WTC11 (cell line): ENCODE data around the gene ITLN2. TPM values are rescaled to one million over a fixed set of nuclear protein-coding genes. Genes with fewer than 3 reads are reported as not detected.

Experiments used
- ATAC-seq: fragments of 200-7000 bp; cut with Tn5 transposase; 2 replicates; pipeline ENCODE4 v1.10.0; 2021; ENCODE audit warnings: mild to moderate bottlenecking, moderate library complexity
- CTCF ChIA-PET: fragments of 300-600 bp; sonication (Branson Sonifier 250); formaldehyde crosslinking; loops from one replicate; lab custom pipeline; 2021; ENCODE audit warnings: antibody characterized with exemption; lab: Charles Lee
- POLR2A ChIA-PET: fragments of 350-600 bp; sonication (Branson Sonifier 250); formaldehyde crosslinking; loops from one replicate; lab custom pipeline; 2021; ENCODE audit warnings: antibody characterized with exemption; lab: Charles Lee
- DNase-seq: peaks from one replicate; pipeline ENCODE4 v3.0.0; 2021; ENCODE audit warnings: low spot score
- H3K27ac Mint-ChIP-seq: 2 replicates; pipeline ENCODE4 v1.8.0; 2021; ENCODE audit warnings: mixed read lengths
- H3K27me3 Mint-ChIP-seq: 2 replicates; pipeline ENCODE4 v1.8.0; 2021; ENCODE audit warnings: low read depth, mild to moderate bottlenecking, moderate library complexity, mixed read lengths
- H3K36me3 Mint-ChIP-seq: 2 replicates; pipeline ENCODE4 v1.8.0; 2021; ENCODE audit warnings: mixed read lengths
- H3K4me1 Mint-ChIP-seq: 2 replicates; pipeline ENCODE4 v1.8.0; 2022; ENCODE audit warnings: mixed read lengths
- H3K4me3 Mint-ChIP-seq: 2 replicates; pipeline ENCODE4 v1.8.0; 2021; ENCODE audit warnings: mild to moderate bottlenecking, moderate library complexity, mixed read lengths
- H3K9me3 Mint-ChIP-seq: 2 replicates; pipeline ENCODE4 v1.8.0; 2021; ENCODE audit warnings: mixed read lengths
- E2F4 ChIP-seq: sonication (generic); formaldehyde crosslinking; IDR thresholded peaks from 2 replicates; pipeline ENCODE4 v1.8.1; 2022; ENCODE audit warnings: low read depth, mild to moderate bottlenecking, moderate library complexity, missing genetic modification reagents, borderline replicate concordance
- EMX1 ChIP-seq: fragments of 250-450 bp; sonication (Bioruptor Pico); IDR thresholded peaks from 2 replicates; pipeline ENCODE4 v1.8.0; 2021; ENCODE audit warnings: mild to moderate bottlenecking
- GRHL2 ChIP-seq: fragments of 250-450 bp; sonication (Bioruptor Pico); IDR thresholded peaks from 2 replicates; pipeline ENCODE4 v1.8.0; 2022; ENCODE audit warnings: mild to moderate bottlenecking, moderate library complexity; ENCODE audit not compliant: insufficient replicate concordance, severe bottlenecking
- PRRX2 ChIP-seq: fragments of 250-450 bp; sonication (Bioruptor Pico); IDR thresholded peaks from 2 replicates; pipeline ENCODE4 v1.8.0; 2021; ENCODE audit warnings: mild to moderate bottlenecking
- SMAD4 ChIP-seq: sonication (generic); formaldehyde crosslinking; IDR thresholded peaks from 2 replicates; pipeline ENCODE4 v1.8.0; 2022; ENCODE audit warnings: mild to moderate bottlenecking, missing genetic modification reagents
- TP53 ChIP-seq: sonication (generic); formaldehyde crosslinking; IDR thresholded peaks from 2 replicates; pipeline ENCODE4 v1.8.1; 2023; ENCODE audit warnings: mild to moderate bottlenecking, missing genetic modification reagents
- ZNF425 ChIP-seq: fragments of 250-450 bp; sonication (Bioruptor Pico); conservative IDR thresholded peaks from 2 replicates; pipeline ENCODE4 v1.9.0; 2021; ENCODE audit warnings: mild to moderate bottlenecking
- total RNA-seq: library from RNA; stranded (reverse); gene quantifications from 3 replicates; pipeline ENCODE4 v1.2.3, GENCODE V29; 2021
- TF ChIP-seq, protein P1 (sequence below): sonication (generic); formaldehyde crosslinking; IDR thresholded peaks from 2 replicates; pipeline ENCODE4 v1.8.1; 2023; ENCODE audit warnings: mild to moderate bottlenecking, missing genetic modification reagents
- TF ChIP-seq, protein P2 (sequence below): sonication (generic); formaldehyde crosslinking; IDR thresholded peaks from 2 replicates; pipeline ENCODE4 v1.8.0; 2022; ENCODE audit warnings: mild to moderate bottlenecking, missing genetic modification reagents
- TF ChIP-seq, protein P3 (sequence below): fragments of 250-450 bp; sonication (Bioruptor Pico); IDR thresholded peaks from 2 replicates; pipeline ENCODE4 v1.9.0; 2021; ENCODE audit warnings: mild to moderate bottlenecking, borderline replicate concordance
- TF ChIP-seq, protein P4 (sequence below): sonication (generic); formaldehyde crosslinking; IDR thresholded peaks from 2 replicates; pipeline ENCODE4 v1.8.1; 2022; ENCODE audit warnings: mild to moderate bottlenecking, moderate library complexity, missing genetic modification reagents
- TF ChIP-seq, protein P5 (sequence below): sonication (generic); formaldehyde crosslinking; IDR thresholded peaks from 2 replicates; pipeline ENCODE4 v1.8.1; 2023; ENCODE audit warnings: mild to moderate bottlenecking, missing genetic modification reagents
- TF ChIP-seq, protein P6 (sequence below): fragments of 200-600 bp; IDR thresholded peaks from 2 replicates; pipeline ENCODE4 v1.8.0; 2022; ENCODE audit warnings: antibody characterized with exemption

ITLN2 gene
- total RNA-seq, 1 experiment from 2014 or later: 5.9 TPM

GRCh38 chr1:160975026-160975425, 20.4 kb upstream of the ITLN2 start (continued):
- TF ChIP-seq EMX1 (CRISPR knock-in tag) (no peak), E2F4 (CRISPR knock-in tag) (no peak), ZNF425 (no peak), TP53 (CRISPR knock-in tag) (no peak)
- TF ChIP-seq, protein P1, sequence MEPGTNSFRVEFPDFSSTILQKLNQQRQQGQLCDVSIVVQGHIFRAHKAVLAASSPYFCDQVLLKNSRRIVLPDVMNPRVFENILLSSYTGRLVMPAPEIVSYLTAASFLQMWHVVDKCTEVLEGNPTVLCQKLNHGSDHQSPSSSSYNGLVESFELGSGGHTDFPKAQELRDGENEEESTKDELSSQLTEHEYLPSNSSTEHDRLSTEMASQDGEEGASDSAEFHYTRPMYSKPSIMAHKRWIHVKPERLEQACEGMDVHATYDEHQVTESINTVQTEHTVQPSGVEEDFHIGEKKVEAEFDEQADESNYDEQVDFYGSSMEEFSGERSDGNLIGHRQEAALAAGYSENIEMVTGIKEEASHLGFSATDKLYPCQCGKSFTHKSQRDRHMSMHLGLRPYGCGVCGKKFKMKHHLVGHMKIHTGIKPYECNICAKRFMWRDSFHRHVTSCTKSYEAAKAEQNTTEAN (CRISPR knock-in tag): no peak
- TF ChIP-seq, protein P2, sequence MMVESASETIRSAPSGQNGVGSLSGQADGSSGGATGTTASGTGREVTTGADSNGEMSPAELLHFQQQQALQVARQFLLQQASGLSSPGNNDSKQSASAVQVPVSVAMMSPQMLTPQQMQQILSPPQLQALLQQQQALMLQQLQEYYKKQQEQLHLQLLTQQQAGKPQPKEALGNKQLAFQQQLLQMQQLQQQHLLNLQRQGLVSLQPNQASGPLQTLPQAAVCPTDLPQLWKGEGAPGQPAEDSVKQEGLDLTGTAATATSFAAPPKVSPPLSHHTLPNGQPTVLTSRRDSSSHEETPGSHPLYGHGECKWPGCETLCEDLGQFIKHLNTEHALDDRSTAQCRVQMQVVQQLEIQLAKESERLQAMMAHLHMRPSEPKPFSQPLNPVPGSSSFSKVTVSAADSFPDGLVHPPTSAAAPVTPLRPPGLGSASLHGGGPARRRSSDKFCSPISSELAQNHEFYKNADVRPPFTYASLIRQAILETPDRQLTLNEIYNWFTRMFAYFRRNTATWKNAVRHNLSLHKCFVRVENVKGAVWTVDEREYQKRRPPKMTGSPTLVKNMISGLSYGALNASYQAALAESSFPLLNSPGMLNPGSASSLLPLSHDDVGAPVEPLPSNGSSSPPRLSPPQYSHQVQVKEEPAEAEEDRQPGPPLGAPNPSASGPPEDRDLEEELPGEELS (CRISPR knock-in tag): no peak
- TF ChIP-seq, protein P3, sequence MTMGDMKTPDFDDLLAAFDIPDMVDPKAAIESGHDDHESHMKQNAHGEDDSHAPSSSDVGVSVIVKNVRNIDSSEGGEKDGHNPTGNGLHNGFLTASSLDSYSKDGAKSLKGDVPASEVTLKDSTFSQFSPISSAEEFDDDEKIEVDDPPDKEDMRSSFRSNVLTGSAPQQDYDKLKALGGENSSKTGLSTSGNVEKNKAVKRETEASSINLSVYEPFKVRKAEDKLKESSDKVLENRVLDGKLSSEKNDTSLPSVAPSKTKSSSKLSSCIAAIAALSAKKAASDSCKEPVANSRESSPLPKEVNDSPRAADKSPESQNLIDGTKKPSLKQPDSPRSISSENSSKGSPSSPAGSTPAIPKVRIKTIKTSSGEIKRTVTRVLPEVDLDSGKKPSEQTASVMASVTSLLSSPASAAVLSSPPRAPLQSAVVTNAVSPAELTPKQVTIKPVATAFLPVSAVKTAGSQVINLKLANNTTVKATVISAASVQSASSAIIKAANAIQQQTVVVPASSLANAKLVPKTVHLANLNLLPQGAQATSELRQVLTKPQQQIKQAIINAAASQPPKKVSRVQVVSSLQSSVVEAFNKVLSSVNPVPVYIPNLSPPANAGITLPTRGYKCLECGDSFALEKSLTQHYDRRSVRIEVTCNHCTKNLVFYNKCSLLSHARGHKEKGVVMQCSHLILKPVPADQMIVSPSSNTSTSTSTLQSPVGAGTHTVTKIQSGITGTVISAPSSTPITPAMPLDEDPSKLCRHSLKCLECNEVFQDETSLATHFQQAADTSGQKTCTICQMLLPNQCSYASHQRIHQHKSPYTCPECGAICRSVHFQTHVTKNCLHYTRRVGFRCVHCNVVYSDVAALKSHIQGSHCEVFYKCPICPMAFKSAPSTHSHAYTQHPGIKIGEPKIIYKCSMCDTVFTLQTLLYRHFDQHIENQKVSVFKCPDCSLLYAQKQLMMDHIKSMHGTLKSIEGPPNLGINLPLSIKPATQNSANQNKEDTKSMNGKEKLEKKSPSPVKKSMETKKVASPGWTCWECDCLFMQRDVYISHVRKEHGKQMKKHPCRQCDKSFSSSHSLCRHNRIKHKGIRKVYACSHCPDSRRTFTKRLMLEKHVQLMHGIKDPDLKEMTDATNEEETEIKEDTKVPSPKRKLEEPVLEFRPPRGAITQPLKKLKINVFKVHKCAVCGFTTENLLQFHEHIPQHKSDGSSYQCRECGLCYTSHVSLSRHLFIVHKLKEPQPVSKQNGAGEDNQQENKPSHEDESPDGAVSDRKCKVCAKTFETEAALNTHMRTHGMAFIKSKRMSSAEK (CRISPR knock-in tag): no peak
- TF ChIP-seq, protein P4, sequence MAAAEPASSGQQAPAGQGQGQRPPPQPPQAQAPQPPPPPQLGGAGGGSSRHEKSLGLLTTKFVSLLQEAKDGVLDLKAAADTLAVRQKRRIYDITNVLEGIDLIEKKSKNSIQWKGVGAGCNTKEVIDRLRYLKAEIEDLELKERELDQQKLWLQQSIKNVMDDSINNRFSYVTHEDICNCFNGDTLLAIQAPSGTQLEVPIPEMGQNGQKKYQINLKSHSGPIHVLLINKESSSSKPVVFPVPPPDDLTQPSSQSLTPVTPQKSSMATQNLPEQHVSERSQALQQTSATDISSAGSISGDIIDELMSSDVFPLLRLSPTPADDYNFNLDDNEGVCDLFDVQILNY (CRISPR knock-in tag): no peak

DNA sequence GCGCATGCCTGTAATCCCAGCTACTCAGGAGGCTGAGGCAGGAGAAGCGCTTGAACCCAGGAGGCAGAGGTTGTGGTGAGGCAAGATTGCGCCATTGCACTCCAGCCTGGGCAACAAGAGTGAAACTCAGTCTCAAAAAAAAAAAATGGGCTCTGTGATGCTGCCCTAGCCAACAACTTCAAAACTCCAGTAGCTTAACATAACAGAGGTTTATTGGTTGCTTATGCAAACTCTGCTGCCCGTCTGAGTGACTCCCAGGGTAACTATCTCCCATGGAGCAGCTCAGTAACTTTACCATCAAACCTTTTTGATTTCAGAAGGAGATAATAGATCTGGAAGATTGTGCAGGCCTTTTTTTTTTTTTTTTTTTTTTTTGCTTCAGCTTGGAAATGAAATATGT, 18.9 kb upstream of the ITLN2 start:
- no peak for DNase-seq
- TF ChIP-seq PRRX2 (CRISPR knock-in tag) (no peak), SMAD4 (CRISPR knock-in tag) (no peak), GRHL2 (no peak)
- TF ChIP-seq, protein P5, sequence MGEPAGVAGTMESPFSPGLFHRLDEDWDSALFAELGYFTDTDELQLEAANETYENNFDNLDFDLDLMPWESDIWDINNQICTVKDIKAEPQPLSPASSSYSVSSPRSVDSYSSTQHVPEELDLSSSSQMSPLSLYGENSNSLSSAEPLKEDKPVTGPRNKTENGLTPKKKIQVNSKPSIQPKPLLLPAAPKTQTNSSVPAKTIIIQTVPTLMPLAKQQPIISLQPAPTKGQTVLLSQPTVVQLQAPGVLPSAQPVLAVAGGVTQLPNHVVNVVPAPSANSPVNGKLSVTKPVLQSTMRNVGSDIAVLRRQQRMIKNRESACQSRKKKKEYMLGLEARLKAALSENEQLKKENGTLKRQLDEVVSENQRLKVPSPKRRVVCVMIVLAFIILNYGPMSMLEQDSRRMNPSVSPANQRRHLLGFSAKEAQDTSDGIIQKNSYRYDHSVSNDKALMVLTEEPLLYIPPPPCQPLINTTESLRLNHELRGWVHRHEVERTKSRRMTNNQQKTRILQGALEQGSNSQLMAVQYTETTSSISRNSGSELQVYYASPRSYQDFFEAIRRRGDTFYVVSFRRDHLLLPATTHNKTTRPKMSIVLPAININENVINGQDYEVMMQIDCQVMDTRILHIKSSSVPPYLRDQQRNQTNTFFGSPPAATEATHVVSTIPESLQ (CRISPR knock-in tag): no peak
- TF ChIP-seq, protein P6, sequence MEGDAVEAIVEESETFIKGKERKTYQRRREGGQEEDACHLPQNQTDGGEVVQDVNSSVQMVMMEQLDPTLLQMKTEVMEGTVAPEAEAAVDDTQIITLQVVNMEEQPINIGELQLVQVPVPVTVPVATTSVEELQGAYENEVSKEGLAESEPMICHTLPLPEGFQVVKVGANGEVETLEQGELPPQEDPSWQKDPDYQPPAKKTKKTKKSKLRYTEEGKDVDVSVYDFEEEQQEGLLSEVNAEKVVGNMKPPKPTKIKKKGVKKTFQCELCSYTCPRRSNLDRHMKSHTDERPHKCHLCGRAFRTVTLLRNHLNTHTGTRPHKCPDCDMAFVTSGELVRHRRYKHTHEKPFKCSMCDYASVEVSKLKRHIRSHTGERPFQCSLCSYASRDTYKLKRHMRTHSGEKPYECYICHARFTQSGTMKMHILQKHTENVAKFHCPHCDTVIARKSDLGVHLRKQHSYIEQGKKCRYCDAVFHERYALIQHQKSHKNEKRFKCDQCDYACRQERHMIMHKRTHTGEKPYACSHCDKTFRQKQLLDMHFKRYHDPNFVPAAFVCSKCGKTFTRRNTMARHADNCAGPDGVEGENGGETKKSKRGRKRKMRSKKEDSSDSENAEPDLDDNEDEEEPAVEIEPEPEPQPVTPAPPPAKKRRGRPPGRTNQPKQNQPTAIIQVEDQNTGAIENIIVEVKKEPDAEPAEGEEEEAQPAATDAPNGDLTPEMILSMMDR: no peak
- no peak overlapping the region for H3K4me3 Mint-ChIP-seq
- POLR2A ChIA-PET: interaction anchor here (0.8 kb wide), 1 partner anchor 14 kb away, joined by 3 read pairs; no protein-coding TSS in a partner anchor
- CTCF ChIA-PET: interaction anchor here (0.7 to 5.8 kb wide), 10 partner anchors 14 to 464 kb away, joined by 3 to 47 read pairs (median 5); partner anchors contain the start of genes F11R and ITLN2
- H3K9me3 Mint-ChIP-seq: no peaks in the 10 kb centered on the region
- H3K36me3 Mint-ChIP-seq: no peaks in the 10 kb centered on the region
- ATAC-seq: no peak
- H3K27ac Mint-ChIP-seq: no peak overlapping the region; the same call in 1 of the 2 replicates
- H3K4me1 Mint-ChIP-seq: peaks cover 35% of the 10 kb centered on the region
- H3K27me3 Mint-ChIP-seq: no peaks in the 10 kb centered on the region
